Activated naive CD8-positive, alpha-beta T cell treated with anti-CD3 and anti-CD28 coated beads, Interleukin-2, amount 10 ng/mL, durations not matched to agents 7 days and 5 days (primary cell): ENCODE data around the gene SELENOP. TPM values are rescaled to one million over a fixed set of nuclear protein-coding genes. Genes with fewer than 3 reads are reported as not detected.

Source experiments
- ATAC-seq: fragments of 150-1000 bp; cut with Tn5 transposase; one replicate; pipeline ENCODE4 v1.10.0; 2021; ENCODE audit warnings: low read depth, moderate library complexity
- POLR2A ChIA-PET: fragments of 350-600 bp; sonication (Branson Sonifier 250); formaldehyde crosslinking; loops from one replicate; lab custom pipeline; 2021; ENCODE audit warnings: antibody characterized with exemption; lab: Charles Lee
- DNase-seq: peaks from one replicate; pipeline ENCODE4 v3.0.0; 2021
- H3K27ac Mint-ChIP-seq: one replicate; pipeline ENCODE4 v1.8.0; 2022; ENCODE audit warnings: mild to moderate bottlenecking, mixed read lengths
- H3K27me3 Mint-ChIP-seq: one replicate; pipeline ENCODE4 v1.8.0; 2022; ENCODE audit warnings: mild to moderate bottlenecking, moderate library complexity, mixed read lengths
- H3K36me3 Mint-ChIP-seq: one replicate; pipeline ENCODE4 v1.8.0; 2021; ENCODE audit warnings: mild to moderate bottlenecking, mixed read lengths
- H3K4me1 Mint-ChIP-seq: one replicate; pipeline ENCODE4 v1.8.0; 2021; ENCODE audit warnings: mixed read lengths
- H3K4me3 Mint-ChIP-seq: one replicate; pipeline ENCODE4 v1.8.0; 2022; ENCODE audit warnings: mild to moderate bottlenecking, moderate library complexity, mixed read lengths
- H3K9me3 Mint-ChIP-seq: one replicate; pipeline ENCODE4 v1.8.0; 2021; ENCODE audit warnings: mixed read lengths
- total RNA-seq, 2 experiments: library from RNA; stranded (reverse); gene quantifications; one replicate each; pipeline ENCODE4 v1.2.3, GENCODE V29; 2021

Gene SELENOP
- total RNA-seq, 2 experiments from 2014 or later = 0.83 to 1.1 TPM

DNA sequence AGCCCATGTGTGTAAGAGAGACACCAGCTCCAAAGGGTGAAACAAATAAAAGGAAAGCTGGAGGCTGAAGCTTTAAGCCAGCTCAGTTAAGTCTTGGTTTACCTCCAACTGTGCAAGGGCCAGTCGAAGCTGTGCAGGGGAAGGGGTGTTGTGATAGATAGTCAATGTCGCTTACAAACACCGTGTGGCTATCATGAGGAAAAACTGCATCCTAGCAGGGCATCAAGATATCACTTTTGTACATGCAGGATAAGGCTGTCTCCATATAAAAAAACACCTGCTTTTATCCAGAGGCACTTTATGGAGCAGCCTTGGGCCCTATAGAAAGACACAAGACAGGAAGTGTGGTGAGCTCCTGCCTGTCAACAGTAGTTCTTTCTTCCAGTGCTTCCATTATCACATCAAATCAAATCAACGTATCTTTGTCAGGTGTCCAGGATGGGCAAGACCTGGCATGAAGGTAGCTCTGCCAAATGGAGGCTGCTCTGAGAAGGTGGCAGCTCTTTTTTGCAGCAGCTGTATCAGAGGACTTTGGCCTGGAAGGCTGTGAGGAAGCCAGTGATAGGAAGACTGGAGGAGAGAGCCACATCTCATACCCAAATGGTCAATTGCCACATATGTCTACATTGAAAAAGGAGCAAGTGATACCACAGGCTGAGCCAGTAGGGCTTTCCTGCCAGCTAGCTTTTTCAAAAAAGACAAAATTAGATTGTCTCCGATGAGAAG is 29.3 kb upstream of the SELENOP start:
- no peak overlapping the region for H3K4me3 Mint-ChIP-seq
- DNase-seq (no peak), ATAC-seq (no peak)
- no peak overlapping the region for H3K27ac Mint-ChIP-seq
- H3K36me3 Mint-ChIP-seq = no peaks in the 10 kb centered on the region
- peaks cover 6% of the 10 kb centered on the region for H3K27me3 Mint-ChIP-seq
- H3K9me3 Mint-ChIP-seq = peaks cover 3% of the 10 kb centered on the region
- POLR2A ChIA-PET = no interaction called here
- H3K4me1 Mint-ChIP-seq = no peaks in the 10 kb centered on the region

DNA sequence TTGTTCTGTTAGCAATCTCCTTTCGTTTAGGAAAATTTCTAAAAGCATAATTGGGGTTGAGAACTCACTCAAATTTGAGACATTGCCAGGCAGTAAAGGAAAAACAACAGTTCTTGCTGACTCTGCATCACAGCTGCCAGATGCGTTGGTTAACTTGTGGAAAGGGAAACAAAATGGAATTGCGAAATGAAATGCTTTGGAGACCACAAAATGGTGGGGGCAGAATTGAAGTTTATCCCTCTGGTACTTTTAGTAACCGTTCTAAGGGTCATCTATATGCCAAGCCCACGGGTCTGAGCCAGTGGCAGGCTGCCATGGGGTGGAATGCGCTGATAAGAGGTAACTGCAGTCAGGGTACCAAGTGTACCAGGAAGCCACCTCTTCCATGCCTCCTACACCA is 28.6 kb upstream of the SELENOP start:
- ATAC-seq (no peak), DNase-seq (no peak)
- POLR2A ChIA-PET = no interaction called here
- H3K27ac Mint-ChIP-seq = no peak overlapping the region
- H3K36me3 Mint-ChIP-seq = no peaks in the 10 kb centered on the region
- no peak overlapping the region for H3K4me3 Mint-ChIP-seq
- H3K4me1 Mint-ChIP-seq = no peaks in the 10 kb centered on the region
- peaks cover 4% of the 10 kb centered on the region for H3K27me3 Mint-ChIP-seq
- H3K9me3 Mint-ChIP-seq = peaks cover 6% of the 10 kb centered on the region

DNA sequence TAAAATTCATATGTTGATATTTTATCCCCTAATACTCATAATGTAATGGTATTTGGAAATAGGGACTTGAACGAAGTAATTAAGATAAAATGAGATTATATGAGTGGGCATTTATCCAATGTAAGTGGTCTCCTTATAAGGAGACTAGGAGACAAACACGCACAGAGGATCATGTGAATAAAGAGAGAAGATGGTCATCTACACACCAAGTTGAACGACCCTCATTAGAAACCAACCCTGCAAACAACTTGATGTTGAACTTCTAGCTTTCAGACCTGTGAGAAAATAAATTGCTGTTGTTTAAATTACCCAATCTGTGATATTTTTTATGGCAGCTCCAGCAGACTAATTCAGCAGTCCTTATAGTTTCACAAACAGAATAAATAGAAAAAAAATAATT is 27.5 kb upstream of the SELENOP start:
- Mint-ChIP-seq H3K4me3 (no peak overlapping the region), H3K27ac (no peak overlapping the region), H3K9me3 (peaks cover 3% of the 10 kb centered on the region), H3K27me3 (peaks cover 4% of the 10 kb centered on the region), H3K36me3 (no peaks in the 10 kb centered on the region), H3K4me1 (no peaks in the 10 kb centered on the region)
- ATAC-seq (no peak), DNase-seq (no peak)
- POLR2A ChIA-PET = no interaction called here

DNA sequence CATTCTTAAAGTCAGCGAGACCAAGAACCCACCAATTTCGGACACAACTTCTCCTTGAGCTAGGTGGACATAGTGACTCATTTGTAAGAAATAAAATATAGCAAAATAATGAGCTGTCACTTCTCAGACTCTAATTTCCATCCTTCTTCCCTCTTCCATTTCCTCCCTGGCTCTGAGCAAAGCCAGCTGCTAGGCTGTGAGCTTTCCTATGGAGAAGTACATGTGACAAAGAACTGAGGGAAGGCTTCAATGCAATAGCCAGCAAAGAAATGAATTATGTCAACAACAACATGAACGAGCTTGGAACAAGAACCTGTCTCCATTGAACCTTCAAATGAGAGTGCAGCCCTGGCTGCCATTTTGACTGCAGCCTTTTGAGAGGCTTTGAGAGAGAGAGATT is 25.9 kb upstream of the SELENOP start:
- ATAC-seq = no peak
- DNase-seq = no peak
- Mint-ChIP-seq H3K27me3 (peaks cover 4% of the 10 kb centered on the region), H3K4me3 (no peak overlapping the region), H3K9me3 (peaks cover 3% of the 10 kb centered on the region), H3K36me3 (no peaks in the 10 kb centered on the region), H3K27ac (no peak overlapping the region), H3K4me1 (no peaks in the 10 kb centered on the region)
- POLR2A ChIA-PET = no interaction called here

DNA sequence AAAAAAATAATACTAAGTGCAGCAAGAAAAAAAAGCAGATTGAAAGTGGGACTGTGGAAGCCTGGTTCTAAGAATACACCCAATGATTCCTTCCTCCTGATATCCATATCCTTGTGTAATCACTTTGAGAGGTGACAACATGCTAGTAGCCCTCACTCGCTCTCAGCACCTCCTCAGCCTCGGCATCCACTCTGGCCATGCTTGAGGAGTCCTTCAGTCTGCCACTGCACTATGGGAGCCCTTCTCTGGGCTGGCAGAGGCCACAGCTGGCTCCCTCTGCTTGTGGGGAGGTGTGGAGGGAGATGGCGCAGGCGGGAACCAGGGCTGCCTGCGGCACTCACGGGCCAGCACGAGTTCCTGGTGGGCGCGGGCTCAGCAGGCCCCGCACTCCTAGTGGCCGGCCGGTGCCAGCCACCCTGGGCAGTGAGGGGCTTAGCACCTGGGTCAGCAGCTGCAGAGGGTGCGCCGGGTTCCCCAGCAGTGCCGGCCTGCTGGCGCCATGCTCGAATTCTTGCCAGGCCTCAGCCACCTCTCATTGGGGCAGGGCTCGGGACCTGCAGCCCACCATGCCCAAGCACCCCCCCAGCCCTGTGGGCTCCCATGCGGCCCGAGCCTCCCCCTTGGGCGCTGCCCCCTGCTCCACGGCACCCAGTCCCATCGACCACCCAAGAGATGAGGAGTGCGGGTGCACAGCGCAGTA is 24.5 kb upstream of the SELENOP start:
- H3K27ac Mint-ChIP-seq = no peak overlapping the region
- H3K36me3 Mint-ChIP-seq = no peaks in the 10 kb centered on the region
- ATAC-seq = no peak
- no peak for DNase-seq
- POLR2A ChIA-PET = no interaction called here
- H3K4me1 Mint-ChIP-seq = no peaks in the 10 kb centered on the region
- H3K9me3 Mint-ChIP-seq = peaks cover 3% of the 10 kb centered on the region
- no peak overlapping the region for H3K4me3 Mint-ChIP-seq
- H3K27me3 Mint-ChIP-seq = peaks cover 4% of the 10 kb centered on the region

DNA sequence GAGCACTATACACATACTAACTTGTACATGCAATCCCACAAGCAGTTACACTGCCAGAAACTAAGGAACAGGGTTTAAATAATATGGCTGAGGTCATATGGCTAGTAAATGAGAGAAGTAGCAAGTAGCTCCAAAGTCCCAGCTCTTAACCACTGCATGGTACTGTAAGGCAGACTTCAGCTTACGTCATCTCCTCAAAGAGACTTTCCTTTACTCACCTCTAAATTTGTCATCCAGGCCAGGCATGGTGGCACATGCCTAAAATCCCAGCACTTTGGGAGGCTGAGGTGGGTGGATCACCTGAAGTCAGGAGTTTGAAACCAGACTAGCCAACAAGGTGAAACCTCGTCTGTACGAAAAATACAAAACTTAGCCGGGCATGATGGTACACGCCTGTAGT is 20.4 kb upstream of the SELENOP start:
- Mint-ChIP-seq H3K36me3 (no peaks in the 10 kb centered on the region), H3K4me3 (no peak overlapping the region), H3K4me1 (no peaks in the 10 kb centered on the region), H3K27me3 (peaks cover 4% of the 10 kb centered on the region), H3K9me3 (peaks cover 3% of the 10 kb centered on the region), H3K27ac (no peak overlapping the region)
- no peak for DNase-seq
- ATAC-seq = no peak
- POLR2A ChIA-PET = no interaction called here

DNA sequence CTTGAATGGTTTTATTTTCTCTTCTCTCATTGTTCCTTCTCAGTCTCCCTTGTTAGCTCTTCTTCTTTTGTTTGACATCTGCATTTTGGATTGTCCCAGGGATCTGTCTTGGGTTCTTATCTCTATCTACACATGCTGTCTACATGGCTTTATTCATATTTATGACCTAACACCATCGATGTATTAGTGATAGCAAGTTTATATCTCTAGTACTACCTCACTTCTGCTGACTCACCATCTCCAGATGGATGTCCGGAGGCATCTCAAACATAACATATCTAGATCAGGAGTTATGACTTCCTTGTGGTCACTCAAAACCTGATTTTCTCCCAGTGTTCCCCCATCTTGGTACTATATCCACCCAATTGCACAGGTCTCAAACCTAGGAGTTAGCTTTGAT is 19.2 kb upstream of the SELENOP start:
- Mint-ChIP-seq H3K27ac (no peak overlapping the region), H3K36me3 (no peaks in the 10 kb centered on the region), H3K4me3 (no peak overlapping the region), H3K9me3 (peaks cover 3% of the 10 kb centered on the region), H3K4me1 (no peaks in the 10 kb centered on the region), H3K27me3 (peaks cover 4% of the 10 kb centered on the region)
- DNase-seq (no peak), ATAC-seq (no peak)
- POLR2A ChIA-PET = no interaction called here

DNA sequence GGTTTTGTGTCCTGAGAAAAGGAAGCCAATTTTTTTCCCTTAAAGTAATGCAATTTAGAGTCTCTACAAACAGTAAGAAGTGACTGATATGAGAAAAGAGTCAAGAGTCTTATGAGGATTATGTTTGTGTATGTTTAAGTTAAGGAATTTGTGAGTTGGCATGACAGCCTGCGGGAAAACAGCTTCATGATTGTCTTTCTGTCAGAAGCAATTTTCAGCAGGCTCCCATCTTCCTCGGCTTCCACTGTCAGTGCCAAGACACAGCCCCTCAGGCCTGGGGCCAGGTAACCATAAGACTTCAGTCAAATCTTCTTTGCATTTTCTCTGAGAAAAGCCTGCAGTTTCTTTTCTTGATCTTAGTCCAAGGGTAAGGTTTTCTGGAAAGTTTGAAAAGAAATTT is 17.0 kb upstream of the SELENOP start:
- no peak for DNase-seq
- H3K36me3 Mint-ChIP-seq = no peaks in the 10 kb centered on the region
- ATAC-seq = no peak
- H3K9me3 Mint-ChIP-seq = no peaks in the 10 kb centered on the region
- no peak overlapping the region for H3K4me3 Mint-ChIP-seq
- POLR2A ChIA-PET = no interaction called here
- H3K4me1 Mint-ChIP-seq = no peaks in the 10 kb centered on the region
- H3K27me3 Mint-ChIP-seq = peaks cover 4% of the 10 kb centered on the region
- H3K27ac Mint-ChIP-seq = no peak overlapping the region

DNA sequence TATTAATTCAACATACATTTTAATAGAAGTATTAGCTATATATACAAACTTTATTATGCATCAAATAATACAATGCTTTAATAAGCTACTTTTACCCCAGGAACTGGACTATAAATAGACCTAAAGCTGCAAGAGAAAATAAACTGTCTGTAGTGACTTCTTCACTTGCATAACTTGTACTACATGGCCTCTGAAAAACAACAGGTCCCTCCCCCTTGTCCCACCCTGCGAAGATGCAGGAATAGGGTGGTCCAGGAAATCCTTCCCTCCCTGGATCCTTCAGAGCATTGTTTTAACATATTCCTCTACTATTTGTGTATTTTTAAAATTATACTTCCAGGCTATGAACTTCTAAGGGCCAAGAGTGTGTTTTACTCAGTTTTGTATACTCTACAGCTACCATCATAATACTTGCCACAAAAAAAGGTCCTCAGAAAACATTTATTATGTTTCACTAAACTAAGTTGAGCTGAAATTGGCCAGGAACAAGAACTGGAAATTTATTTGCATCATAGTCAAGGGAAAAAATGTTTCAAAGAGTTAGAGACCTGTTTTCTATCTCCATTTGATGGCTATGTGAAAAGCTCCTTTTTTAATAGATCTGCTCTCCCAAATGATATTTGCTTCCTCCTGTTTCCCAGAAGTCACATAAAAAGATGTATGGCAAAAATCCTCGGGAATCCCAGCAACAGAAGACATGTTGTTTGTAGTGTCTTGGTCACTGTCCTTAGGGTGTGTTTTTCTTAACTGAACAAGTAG is 15.2 kb upstream of the SELENOP start:
- Mint-ChIP-seq H3K9me3 (no peaks in the 10 kb centered on the region), H3K4me3 (no peak overlapping the region), H3K27me3 (peaks cover 4% of the 10 kb centered on the region), H3K27ac (no peak overlapping the region), H3K4me1 (no peaks in the 10 kb centered on the region), H3K36me3 (no peaks in the 10 kb centered on the region)
- no peak for ATAC-seq
- POLR2A ChIA-PET = no interaction called here
- no peak for DNase-seq

DNA sequence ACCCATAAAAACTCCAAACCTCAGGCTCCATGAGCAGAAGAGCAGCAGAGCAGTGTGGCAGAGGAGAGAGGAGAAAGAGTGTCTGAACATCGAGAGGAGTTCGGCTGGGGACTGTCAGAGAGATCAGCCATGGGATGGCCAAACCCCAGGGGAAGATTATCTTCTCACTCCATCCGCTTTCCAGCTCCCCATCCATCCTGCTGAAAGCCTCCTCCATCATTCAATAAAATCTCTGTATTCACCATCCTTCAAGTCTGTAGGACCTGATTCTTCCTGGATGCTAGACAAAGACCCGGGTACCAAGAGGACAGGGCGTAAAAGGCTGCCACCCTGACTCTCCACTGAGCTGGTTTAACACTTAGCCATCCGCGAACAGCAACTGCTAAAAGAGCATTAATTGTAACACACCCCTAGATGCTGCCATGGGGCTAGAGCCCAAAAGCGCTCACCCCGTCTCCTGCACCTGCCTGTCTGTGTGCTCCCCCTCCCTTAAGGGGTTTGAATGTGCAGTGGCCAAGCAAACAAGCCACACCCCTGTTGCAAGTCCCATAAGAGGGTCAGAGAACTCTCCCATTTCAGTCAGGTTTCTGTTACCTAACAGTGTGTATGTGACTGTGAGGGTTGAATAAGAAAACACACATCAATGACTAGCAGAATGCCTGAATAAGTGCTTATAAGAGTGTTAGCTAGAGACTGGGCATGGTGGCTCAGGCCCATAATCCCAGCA is 13.9 kb upstream of the SELENOP start:
- DNase-seq (no peak), ATAC-seq (no peak)
- Mint-ChIP-seq H3K27me3 (peaks cover 4% of the 10 kb centered on the region), H3K27ac (no peak overlapping the region), H3K4me3 (no peak overlapping the region), H3K4me1 (no peaks in the 10 kb centered on the region), H3K9me3 (no peaks in the 10 kb centered on the region), H3K36me3 (no peaks in the 10 kb centered on the region)
- POLR2A ChIA-PET = no interaction called here

DNA sequence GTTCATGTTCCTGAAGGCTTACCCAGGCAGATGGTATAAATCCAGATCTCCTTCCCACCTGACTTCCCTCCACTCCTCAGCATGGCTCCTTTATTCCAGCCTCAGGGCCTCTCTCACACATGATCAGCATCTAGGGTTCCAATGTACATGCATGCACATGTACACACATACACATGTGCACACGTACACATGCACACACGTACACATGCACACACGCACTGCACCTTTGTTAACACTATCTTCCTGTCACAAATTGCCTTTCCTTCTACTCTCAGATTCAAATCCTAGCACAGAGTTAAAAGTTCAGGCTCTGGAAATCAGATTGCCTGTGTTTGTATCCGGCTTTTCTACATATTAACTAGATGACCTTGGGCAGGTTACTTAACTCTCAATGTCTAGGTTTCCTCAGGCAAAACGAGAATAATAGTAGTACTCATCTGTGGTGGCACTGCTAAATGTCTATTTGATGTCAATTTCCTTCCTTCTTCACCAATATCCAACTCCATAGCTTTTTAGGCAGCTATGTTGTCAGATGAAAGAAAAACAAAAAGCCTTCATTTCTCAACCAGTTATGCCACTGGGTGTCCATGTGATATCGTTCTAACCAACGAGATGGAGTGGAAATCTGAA is 12.8 kb upstream of the SELENOP start:
- no peak overlapping the region for H3K4me3 Mint-ChIP-seq
- no peaks in the 10 kb centered on the region for H3K4me1 Mint-ChIP-seq
- peaks cover 4% of the 10 kb centered on the region for H3K27me3 Mint-ChIP-seq
- POLR2A ChIA-PET = no interaction called here
- H3K9me3 Mint-ChIP-seq = no peaks in the 10 kb centered on the region
- no peaks in the 10 kb centered on the region for H3K36me3 Mint-ChIP-seq
- DNase-seq (no peak), ATAC-seq (no peak)
- H3K27ac Mint-ChIP-seq = no peak overlapping the region

DNA sequence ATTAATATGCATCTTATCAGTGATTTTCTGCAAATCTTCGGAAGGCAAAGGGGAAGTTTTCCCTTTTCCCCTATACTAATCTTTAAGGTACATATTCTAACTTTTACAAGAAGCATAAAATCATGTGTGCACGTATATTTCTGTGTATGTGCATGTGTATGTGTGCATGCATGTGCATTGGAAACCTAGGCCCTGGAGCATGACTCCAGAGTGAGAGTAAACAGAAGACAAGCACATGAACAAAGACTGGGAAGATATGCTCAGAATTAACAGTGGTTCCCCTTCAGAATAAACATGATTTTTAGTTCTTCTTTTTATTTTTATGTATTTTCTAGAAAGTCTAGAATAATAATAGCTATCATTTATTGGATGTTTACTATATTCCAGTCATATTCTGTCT is 10.9 kb upstream of the SELENOP start:
- DNase-seq = no peak
- H3K9me3 Mint-ChIP-seq = no peaks in the 10 kb centered on the region
- ATAC-seq = no peak
- H3K36me3 Mint-ChIP-seq = no peaks in the 10 kb centered on the region
- H3K27ac Mint-ChIP-seq = no peak overlapping the region
- no peak overlapping the region for H3K4me3 Mint-ChIP-seq
- peaks cover 2% of the 10 kb centered on the region for H3K27me3 Mint-ChIP-seq
- POLR2A ChIA-PET = no interaction called here
- H3K4me1 Mint-ChIP-seq = no peaks in the 10 kb centered on the region

DNA sequence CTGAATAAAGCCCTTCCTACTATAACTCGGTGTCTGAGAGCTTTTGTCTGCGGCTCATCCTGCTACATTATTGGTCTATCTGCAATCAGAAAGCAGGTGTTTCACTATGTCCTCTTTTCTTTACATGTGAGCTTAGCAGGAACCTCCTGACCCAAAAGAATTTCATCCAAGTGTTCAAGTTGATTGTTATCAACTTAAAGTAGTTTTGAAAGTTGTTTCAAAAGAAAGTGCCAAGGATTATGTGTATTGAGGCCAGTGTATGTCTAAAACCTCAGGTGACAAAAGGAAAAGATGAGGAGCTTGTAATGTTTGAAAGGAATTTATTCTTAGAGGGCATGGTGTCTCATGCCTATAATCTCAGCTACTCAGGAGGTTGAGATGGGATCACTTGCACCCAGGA is 8.1 kb upstream of the SELENOP start:
- H3K36me3 Mint-ChIP-seq = no peaks in the 10 kb centered on the region
- no peaks in the 10 kb centered on the region for H3K9me3 Mint-ChIP-seq
- H3K27ac Mint-ChIP-seq = no peak overlapping the region
- H3K27me3 Mint-ChIP-seq = peaks cover 2% of the 10 kb centered on the region
- DNase-seq = no peak
- POLR2A ChIA-PET = no interaction called here
- no peak overlapping the region for H3K4me3 Mint-ChIP-seq
- ATAC-seq = no peak
- no peaks in the 10 kb centered on the region for H3K4me1 Mint-ChIP-seq
